GM13977 (cell line): Measurements from ENCODE around the gene SLC23A2.

Experiments used
- DNase-seq: peaks from one replicate; pipeline ENCODE4 v3.0.0; 2012; ENCODE audit warnings: low spot score
- CTCF ChIP-seq: IDR thresholded peaks from 2 replicates; pipeline ENCODE4 v1.5.1; 2012; ENCODE audit warnings: mild to moderate bottlenecking, control low read depth; ENCODE audit not compliant: insufficient read depth; ENCODE audit errors: extremely low read depth, missing control alignments
- in situ Hi-C: fragments of 300-500 bp; cut with MboI; formaldehyde crosslinking; loops from one replicate; pipeline ENCODE4 v1.12.0; 2022; ENCODE audit warnings: low sequenced_read_pairs, low pct_unique_long_range_greater_than_20kb, mixed read lengths, inconsistent platforms; ENCODE audit not compliant: unreplicated experiment

The SLC23A2 gene

GRCh38 chr20:5001174-5002076 is at the start of gene SLC23A2:
SLC23A2 (minus strand) TSS chr20:5001510; CDS start chr20:4932562, 68,948 bp downstream.
- in situ Hi-C loops = no loop called here
- no peak for TF ChIP-seq CTCF

GRCh38 chr20:5046656-5047339 is 45.5 kb upstream of the SLC23A2 start:
- no peak for TF ChIP-seq CTCF
- no peak for DNase-seq
- in situ Hi-C loops = no loop called here

More at GRCh38 chr20:5001174-5002076, at the start of gene SLC23A2:
- DNase-seq = peak; percentile 89

- in situ Hi-C loops = no loop called here
Measured at GRCh38 chr20:5045906-5046305, 44.6 kb upstream of the SLC23A2 start.

GRCh38 chr20:5044075-5044620 is 42.8 kb upstream of the SLC23A2 start:
- no peak for DNase-seq
- in situ Hi-C loops = no loop called here
- TF ChIP-seq CTCF = no peak

More at GRCh38 chr20:5045906-5046305, 44.6 kb upstream of the SLC23A2 start:
- DNase-seq = no peak
- no peak for TF ChIP-seq CTCF

- TF ChIP-seq CTCF = no peak
- in situ Hi-C loops = no loop called here
- no peak for DNase-seq
Measured at GRCh38 chr20:5041433-5041832, 40.1 kb upstream of the SLC23A2 start.

GRCh38 chr20:5040345-5040744 is 39.0 kb upstream of the SLC23A2 start:
- no peak for DNase-seq
- in situ Hi-C loops = no loop called here
- TF ChIP-seq CTCF = no peak
